HG03354 (cell line): ENCODE data around the gene MSH2.

Experiments
- ATAC-seq: cut with Tn5 transposase; IDR thresholded peaks from one replicate; pipeline ENCODE4 v1.9.1; 2021; ENCODE audit warnings: mild to moderate bottlenecking; ENCODE audit not compliant: unreplicated experiment, poor library complexity, severe bottlenecking

Gene MSH2

DNA sequence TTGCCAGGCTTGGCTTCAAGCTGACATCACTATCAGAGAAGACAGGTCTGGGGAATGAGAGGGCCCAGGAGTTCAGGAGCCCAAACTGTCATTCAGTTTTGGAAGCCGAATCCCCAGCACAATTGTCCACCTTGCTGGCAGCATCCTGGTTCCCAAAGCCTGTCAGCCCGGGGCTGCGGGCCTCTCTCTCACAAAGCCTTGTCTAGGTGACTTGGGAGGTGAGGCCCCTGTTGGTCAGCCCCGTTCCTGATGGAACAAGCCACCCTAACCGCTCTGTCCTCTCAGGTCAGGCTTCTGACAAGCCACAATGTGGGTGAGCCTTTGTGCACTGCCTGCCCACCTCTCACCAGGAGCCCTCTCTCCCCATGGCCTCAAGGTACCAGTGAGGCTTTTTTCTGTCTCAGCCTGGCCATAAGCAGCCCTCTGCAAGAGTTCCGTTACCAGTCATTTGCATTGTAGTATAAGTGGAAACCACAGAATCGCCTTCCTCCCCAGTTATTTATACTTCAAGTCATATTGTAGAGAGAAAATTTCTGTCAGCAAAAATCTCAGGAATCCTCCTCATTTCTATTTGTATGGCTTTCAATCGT is 100.6 kb downstream of the MSH2 start:
- peak; percentile 69 for ATAC-seq

GRCh38 chr2:47504174-47504810 is 101.3 kb downstream of the MSH2 start:
- no peak for ATAC-seq

DNA sequence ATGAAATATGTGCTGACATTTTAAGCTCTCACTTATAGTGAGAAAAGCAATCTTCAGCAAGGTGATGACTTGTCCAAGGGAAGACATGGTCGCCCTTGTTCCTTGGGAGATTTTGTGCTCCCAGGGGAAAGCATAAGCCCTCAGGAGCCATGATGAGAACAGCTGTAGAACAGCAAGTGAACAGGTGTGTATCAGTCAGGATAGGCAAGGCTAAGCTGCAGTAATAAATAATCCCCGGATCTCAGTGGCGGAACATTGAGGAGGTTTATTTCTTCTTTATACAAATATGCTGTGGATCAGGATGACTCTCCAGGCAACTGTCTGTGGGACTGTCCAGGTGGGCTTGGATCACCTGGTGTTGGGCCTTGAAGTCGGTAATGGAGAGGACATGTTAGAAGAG is 103.1 kb downstream of the MSH2 start:
- no peak for ATAC-seq

DNA sequence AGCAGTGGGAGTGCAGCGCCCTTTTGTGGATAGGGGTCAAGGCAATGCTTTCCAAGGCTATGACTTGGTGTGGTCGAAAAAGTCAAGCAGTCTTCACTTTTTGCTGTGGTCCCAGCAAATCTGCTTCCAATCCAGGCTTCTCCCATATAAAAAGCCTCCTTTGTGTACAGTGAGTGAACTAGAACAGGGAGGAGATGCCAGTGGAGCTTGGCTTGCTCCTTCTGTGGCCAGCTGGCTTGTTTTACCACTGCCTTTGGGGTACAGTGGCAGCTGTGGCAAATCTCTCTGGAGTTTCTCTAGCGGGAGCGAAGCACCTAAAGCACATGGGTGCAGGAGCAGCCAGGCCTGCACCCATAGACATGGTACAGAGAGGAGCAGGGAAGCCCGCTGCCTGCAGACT is 103.5 kb downstream of the MSH2 start:
- ATAC-seq: no peak

DNA sequence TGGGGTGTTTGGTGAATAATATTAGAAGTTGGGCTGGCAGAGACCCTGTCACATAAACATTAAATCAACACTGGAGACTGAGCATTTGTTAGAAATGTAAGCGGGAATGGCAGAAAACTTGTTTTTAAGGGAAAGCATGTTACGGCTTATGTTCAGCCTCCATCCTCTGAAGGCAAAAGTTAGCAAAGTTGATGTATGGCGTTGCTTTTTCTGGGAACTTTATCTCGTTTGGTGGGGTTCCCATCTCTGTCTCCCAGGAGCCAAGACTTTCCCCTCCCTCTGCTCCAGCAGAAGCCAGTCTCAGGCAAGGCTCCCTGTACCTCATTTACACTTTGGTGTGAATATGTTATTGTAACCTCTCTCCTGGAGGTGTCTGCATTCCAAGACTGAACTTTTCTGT is 105.1 kb downstream of the MSH2 start:
- ATAC-seq: no peak

DNA sequence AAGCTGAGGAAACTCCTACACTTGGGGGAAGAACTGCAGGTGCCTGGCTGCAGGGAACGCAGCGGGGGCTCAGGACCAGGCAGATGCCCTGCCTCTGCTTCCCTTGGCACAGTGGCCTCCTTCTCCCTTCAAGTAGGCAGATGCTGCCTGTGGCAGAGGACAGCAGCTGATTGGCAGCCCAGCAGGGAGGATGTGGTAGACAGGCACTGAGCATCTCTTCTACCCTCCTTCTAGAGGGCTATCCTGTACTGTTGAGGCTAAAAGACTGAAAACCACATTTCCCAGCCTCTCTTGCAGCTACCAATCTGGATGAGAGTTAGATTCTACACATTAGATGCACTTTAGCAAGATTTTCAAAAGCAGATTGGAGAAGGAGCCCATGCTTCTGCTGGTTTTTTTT is 105.7 kb downstream of the MSH2 start:
- no peak for ATAC-seq

DNA sequence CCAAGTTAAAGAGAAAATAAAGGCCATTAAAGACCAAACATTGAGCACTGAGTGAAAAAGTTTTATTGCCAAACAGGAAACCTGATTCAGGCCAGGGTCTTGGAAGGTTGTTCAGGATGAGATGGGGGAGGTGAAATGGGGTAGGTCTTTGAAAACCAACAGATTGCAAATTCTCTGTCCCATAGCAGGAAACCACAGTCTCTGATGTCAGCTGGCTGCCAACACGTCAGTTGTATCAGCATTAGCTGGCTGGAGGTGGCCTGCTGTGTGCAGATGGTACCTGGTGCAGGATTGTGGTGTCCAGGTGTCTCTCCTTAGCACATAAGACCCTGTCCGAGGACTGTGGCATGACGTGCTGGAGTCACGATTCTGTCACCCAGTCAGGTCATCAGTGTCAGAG is 106.3 kb downstream of the MSH2 start:
- no peak for ATAC-seq

DNA sequence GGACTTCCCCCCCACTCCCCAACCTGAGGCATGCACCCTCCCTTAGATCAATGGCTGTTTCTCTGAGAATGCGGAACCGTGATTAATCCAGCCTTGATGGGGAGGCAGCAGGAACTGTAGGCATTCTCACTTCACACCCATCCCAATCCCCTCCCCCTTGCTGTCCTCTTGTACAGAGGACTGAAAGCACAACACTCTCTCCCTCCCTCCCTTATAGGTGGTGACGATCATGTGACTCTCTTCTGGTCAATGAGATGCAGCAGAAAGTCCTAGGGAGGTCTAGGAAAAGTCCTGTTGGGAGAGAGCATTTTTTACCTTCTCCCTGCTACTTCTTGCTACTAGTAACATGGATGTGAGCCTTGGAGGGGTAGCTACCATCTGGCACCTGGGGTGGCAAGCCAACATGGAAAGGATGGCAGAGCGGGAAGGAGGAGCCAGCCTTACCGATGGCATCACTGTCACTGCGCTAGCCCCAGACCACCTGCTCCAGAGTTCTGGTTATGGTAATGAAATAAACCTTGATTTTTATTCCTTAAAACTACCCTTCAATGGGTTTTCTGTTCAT is 106.9 kb downstream of the MSH2 start:
- no peak for ATAC-seq

GRCh38 chr2:47510745-47511144 is 107.8 kb downstream of the MSH2 start:
- no peak for ATAC-seq

DNA sequence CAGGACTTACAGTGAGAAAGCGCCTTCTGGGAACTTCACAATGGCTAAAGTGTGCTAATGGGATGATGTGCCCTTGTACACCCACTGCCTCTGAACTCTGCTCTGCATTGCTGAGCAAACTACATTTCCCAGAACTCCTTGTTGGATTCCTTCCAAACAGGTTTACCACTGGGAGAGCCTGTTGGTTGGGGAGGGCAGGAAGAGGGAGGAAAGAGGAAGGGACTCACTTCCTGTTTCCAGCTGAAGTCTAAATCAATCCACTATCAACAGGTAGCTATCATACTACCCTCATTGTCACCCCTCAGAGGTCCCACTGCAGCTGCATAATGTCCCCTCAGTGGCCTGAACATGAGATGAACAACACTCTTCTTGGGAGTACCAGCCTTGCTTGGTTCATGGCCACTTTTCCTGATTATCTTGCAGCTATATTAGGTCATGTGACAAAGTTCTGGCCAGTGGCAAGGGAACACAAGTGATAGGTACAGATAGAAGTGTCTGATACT is 109.7 kb downstream of the MSH2 start:
- ATAC-seq: no peak

GRCh38 chr2:47513981-47514520 is 111.1 kb downstream of the MSH2 start:
- ATAC-seq: no peak

DNA sequence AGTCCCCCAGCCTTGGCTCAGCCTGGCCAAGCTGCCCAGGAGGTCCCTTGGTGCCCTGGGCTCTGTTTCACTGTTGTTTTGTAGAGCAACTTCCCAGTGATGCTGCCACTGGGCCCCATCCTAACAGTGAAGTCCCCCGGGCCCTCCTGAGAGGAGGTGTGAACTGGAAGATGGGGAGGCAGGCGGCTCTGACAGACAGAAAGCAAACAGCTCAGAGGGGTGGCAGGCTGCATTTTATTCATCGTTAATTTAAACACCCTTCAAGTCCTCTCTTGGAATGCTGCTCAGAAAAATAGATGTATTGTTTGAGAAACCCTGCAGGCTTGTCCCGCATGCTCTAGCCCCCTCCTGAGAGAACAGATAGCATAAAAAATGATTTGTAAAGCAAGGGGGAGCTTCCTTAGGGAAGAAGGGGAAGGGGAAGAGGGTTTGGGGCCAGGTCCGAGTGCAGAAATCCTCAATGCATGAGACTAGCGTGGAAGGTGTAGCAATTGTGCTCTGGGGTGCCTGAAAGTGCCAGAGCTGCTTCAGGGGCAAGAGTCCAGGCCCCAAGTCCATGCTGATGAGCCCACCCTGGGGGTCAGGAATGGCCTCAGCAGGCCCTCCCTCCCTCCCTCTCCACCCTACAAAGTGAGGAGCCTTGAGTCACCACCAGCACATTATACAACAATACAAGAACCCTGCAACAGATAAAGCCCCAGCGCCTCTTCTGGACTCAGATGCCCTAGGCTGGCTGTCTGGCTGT is 113.6 kb downstream of the MSH2 start:
- no peak for ATAC-seq

GRCh38 chr2:47518497-47519146 is 115.7 kb downstream of the MSH2 start:
- ATAC-seq: no peak

DNA sequence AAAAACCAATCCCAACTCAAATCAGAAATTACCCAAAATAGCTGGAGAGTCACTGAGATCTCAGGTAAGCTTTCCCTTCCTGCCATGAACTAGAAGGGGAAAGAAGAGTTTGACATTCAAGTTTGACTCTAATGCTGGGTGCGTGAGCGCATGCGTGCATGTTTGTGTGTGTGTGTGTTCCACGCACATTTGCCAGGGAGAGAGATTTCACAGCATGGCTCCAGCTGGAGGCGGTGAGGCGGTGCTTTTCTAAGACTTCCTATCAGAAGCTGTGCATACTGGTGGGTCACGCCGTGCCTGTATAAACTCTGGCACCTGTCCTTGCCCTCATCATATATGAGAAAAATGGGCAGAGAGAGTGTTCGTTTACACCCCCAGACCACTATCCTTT is 116.2 kb downstream of the MSH2 start:
- no peak for ATAC-seq

- no peak for ATAC-seq
Measured at GRCh38 chr2:47519604-47520301, 116.8 kb downstream of the MSH2 start.

DNA sequence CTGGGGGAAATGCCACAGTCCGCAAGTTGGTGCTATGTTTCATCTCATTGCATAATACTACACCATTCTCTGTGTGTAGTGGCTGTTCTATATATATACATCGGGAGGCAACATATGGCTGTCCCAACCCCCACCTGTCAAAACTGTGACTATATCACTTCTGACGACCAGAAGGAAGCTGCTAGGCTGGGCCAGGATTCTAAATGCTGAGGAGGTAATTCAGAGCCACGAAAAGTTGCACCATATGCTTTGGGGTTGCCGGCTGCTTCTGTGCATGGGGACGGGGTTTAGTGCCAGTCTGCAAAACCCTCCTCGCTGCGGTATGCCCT is 117.3 kb downstream of the MSH2 start:
- no peak for ATAC-seq

DNA sequence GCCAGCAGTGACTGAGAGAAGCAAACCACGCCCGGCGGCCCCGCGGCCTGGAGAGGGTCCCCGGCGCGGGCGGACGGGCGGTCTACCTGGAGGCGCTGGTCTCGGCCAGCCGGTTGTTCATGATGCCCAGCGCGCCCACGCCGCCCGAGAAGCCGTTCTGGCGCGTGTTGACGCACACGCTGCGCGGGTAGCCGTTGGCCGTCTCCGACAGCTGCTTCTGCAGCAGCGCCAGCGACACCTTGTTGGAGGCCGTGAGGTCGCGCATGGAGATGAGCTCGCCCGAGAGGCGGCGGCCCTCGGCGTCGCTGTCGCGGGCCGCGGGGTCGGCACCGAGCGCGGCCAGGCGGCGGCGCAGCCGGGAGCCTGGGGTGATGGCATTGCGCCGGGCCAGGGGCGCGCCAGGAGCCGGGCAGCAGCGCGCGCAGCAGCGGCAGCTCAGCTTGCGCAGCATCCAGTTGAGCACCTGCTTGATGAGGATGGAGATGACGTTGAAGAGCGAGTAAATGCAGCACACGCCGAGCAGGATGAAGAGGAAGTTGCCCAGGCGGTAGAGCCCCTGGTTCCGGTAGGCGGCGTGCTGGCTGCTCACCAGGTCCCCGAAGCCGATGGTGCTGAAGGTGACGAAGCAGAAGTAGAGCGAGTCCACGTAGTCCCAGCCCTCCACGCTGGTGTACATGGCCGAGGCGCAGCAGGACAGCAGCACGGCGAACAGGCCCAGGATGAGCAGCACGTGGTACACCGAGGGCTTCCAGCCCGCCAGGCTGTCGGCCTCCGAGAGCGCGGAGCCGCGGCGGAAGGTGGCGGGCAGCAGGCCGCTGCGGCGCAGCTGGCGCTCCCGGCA is 118.1 kb downstream of the MSH2 start:
- ATAC-seq: peak; percentile 88

GRCh38 chr2:47521666-47522285 is 118.8 kb downstream of the MSH2 start:
- no peak for ATAC-seq
